ENCODE data around the gene IKBKE.

The IKBKE gene

GRCh38 chr1:206469933-206470691, at the start of gene IKBKE:
IKBKE (plus strand) TSS chr1:206470476; CDS start chr1:206473228, 2,752 bp downstream.
- peak; percentile 72 to 76 for DNase-seq (ENCODE audit: low read depth in 2 of 2)
- TF ChIP-seq, protein P1, sequence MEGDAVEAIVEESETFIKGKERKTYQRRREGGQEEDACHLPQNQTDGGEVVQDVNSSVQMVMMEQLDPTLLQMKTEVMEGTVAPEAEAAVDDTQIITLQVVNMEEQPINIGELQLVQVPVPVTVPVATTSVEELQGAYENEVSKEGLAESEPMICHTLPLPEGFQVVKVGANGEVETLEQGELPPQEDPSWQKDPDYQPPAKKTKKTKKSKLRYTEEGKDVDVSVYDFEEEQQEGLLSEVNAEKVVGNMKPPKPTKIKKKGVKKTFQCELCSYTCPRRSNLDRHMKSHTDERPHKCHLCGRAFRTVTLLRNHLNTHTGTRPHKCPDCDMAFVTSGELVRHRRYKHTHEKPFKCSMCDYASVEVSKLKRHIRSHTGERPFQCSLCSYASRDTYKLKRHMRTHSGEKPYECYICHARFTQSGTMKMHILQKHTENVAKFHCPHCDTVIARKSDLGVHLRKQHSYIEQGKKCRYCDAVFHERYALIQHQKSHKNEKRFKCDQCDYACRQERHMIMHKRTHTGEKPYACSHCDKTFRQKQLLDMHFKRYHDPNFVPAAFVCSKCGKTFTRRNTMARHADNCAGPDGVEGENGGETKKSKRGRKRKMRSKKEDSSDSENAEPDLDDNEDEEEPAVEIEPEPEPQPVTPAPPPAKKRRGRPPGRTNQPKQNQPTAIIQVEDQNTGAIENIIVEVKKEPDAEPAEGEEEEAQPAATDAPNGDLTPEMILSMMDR (IDR thresholded peaks at IDR 0.05; ENCODE audit: low read depth, low read length), result peak; percentile 42

GRCh38 chr1:206421616-206422340, 48.5 kb upstream of the IKBKE start:
- DNase-seq (ENCODE audit: low read depth in 2 of 2), result no peak
- TF ChIP-seq, protein P1 (IDR thresholded peaks at IDR 0.05; ENCODE audit: low read depth, low read length), result no peak
- H3K4me3 ChIP-seq (replicated peaks in 1 of 2; ENCODE audit: low read depth in 2 of 2, low read length in 2 of 2), result no peak overlapping the region

More at GRCh38 chr1:206469933-206470691, at the start of gene IKBKE:
- peak within 1 kb of the TSS; percentile 84 to 93 for H3K4me3 ChIP-seq (replicated peaks in 1 of 2; ENCODE audit: low read depth in 2 of 2, low read length in 2 of 2)

DNA sequence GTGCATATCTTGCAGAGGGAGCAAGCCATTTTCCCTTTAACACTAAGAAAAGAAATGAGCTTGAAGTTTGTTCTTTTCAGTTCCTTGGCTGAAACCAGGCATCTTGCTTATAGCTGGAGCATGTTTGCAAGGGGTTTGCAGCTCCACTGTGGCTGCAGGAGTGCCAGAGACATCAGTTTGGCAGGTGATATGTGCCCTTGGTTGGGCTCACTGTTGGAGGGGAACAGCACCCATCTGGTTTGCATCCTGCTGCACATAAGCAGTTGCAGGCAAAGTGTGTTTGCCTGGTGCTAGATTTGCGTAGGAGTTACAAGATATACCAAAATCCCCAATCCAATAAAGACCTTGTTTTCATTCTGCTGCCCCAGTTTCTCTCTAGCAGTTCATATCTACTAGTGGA, 47.8 kb upstream of the IKBKE start:
- no peak overlapping the region for H3K4me3 ChIP-seq (replicated peaks in 1 of 2; ENCODE audit: low read depth in 2 of 2, low read length in 2 of 2)
- no peak for DNase-seq (ENCODE audit: low read depth in 2 of 2)
- TF ChIP-seq, protein P1 (IDR thresholded peaks at IDR 0.05; ENCODE audit: low read depth, low read length), result no peak

- no peak for DNase-seq (ENCODE audit: low read depth in 2 of 2)
- H3K4me3 ChIP-seq (replicated peaks in 1 of 2; ENCODE audit: low read depth in 2 of 2, low read length in 2 of 2), result no peak overlapping the region
- TF ChIP-seq, protein P1 (IDR thresholded peaks at IDR 0.05; ENCODE audit: low read depth, low read length), result no peak
Measured at GRCh38 chr1:206427291-206427690, 43.0 kb upstream of the IKBKE start.

DNA sequence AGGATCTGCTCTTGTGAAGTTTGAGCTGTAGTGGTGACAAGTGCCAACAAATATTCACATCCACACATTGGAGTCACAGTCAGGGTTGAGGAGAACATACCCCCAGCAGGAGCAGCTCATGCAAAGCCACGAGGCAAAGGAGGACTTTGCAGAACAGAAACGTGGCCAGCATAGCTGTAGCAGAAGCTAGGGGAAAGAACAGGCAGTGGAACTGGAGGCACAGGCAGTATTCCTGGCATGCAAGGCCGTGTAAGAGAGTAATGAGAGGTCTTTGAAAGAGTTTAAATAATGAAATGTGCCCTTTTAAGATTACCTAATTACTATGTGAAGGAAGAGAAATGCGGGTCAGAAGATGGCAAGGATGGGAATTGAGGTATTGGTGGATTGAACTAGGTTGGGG, 40.9 kb upstream of the IKBKE start:
- TF ChIP-seq, protein P1 (IDR thresholded peaks at IDR 0.05; ENCODE audit: low read depth, low read length), result no peak
- DNase-seq (ENCODE audit: low read depth in 2 of 2), result no peak
- H3K4me3 ChIP-seq (replicated peaks in 1 of 2; ENCODE audit: low read depth in 2 of 2, low read length in 2 of 2), result no peak overlapping the region

- peak; percentile 79 to 94 for DNase-seq (ENCODE audit: low read depth in 2 of 2)
- H3K4me3 ChIP-seq (replicated peaks in 1 of 2; ENCODE audit: low read depth in 2 of 2, low read length in 2 of 2), result no peak overlapping the region
- TF ChIP-seq, protein P1 (IDR thresholded peaks at IDR 0.05; ENCODE audit: low read depth, low read length), result peak; percentile 21
Measured at GRCh38 chr1:206430031-206430983, 40.0 kb upstream of the IKBKE start.

Data from cardiac fibroblast (primary cell).